Spleen (tissue), 11 donors: ENCODE results near the gene PSMG4. TPM values are rescaled to one million over a fixed set of nuclear protein-coding genes. Genes with fewer than 3 reads are reported as not detected.

ENCODE experiments used
- DNase-seq: peaks from one replicate; pipeline ENCODE4 v3.0.0-alpha.2; 2020
- H3K27ac ChIP-seq, 8 donors: fragments of 200-600 bp; sonication (generic) in 7 of 8; 1 replicate in 4 of 8; 2 replicates in 4 of 8; pipeline versions ENCODE4 v1.5.0 to v1.8.0; 2016 to 2021; ENCODE audit warnings: inconsistent platforms in 4 of 8, mild to moderate bottlenecking in 4 of 8, moderate library complexity in 1 of 8
- H3K27me3 ChIP-seq, 7 donors: fragments of 200-600 bp; sonication (generic) in 6 of 7; replicated peaks in 1 of 7; 1 replicate in 4 of 7; 2 replicates in 3 of 7; pipeline versions ENCODE4 v1.5.0 to v1.8.0; 2016 to 2021; ENCODE audit warnings: inconsistent platforms in 3 of 7, mild to moderate bottlenecking in 1 of 7
- H3K36me3 ChIP-seq, 6 donors: fragments of 200-600 bp; sonication (generic) in 5 of 6; 1 replicate in 4 of 6; 2 replicates in 2 of 6; pipeline versions ENCODE4 v1.5.0 to v1.8.0; 2016 to 2021; ENCODE audit warnings: inconsistent platforms in 2 of 6
- H3K4me1 ChIP-seq, 6 donors: fragments of 200-600 bp; sonication (generic) in 5 of 6; 1 replicate in 3 of 6; 2 replicates in 3 of 6; pipeline versions ENCODE4 v1.5.0 to v1.8.0; 2016 to 2021; ENCODE audit warnings: inconsistent platforms in 3 of 6
- H3K4me3 ChIP-seq, 8 donors: fragments of 200-600 bp; sonication (generic) in 7 of 8; 1 replicate in 4 of 8; 2 replicates in 4 of 8; pipeline versions ENCODE4 v1.5.0 to v1.8.0; 2016 to 2021; ENCODE audit warnings: inconsistent platforms in 4 of 8, mild to moderate bottlenecking in 4 of 8, moderate library complexity in 2 of 8
- H3K9me3 ChIP-seq, 8 donors: fragments of 200-600 bp; sonication (generic) in 7 of 8; 1 replicate in 4 of 8; 2 replicates in 4 of 8; pipeline versions ENCODE4 v1.5.0 to v1.8.0; 2016 to 2021; ENCODE audit warnings: inconsistent platforms in 4 of 8
- POLR2A ChIP-seq, 3 donors: fragments of 450-650 bp; IDR thresholded peaks; one replicate each; pipeline ENCODE4 v1.5.1; 2017; ENCODE audit warnings: antibody characterized with exemption in 3 of 3, mild to moderate bottlenecking in 1 of 3
- POLR2AphosphoS5 ChIP-seq, 3 donors: sonication (generic); formaldehyde crosslinking; IDR thresholded peaks; one replicate each; pipeline ENCODE4 v1.5.1; 2017; ENCODE audit warnings: antibody characterized with exemption in 3 of 3
- whole genome bisulfite sequencing, 5 donors: extraction: QIAGEN DNeasy Blood & Tissue Kit in 3 of 5; methylation state at CpG; one replicate each; pipeline versions ENCODE4 v1.1.5 to v1.1.7; 2013 to 2018; 5-methylcytosine and 5-hydroxymethylcytosine counted together
- intact Hi-C: fragments of 100-400 bp; cut with DNase I; formaldehyde crosslinking; loops from one replicate; pipeline ENCODE4 v1.15.0; 2023; ENCODE audit warnings: low total_unique reads
- polyA plus RNA-seq, 3 donors: library from polyadenylated mRNA; stranded (reverse); fragments of 200-250 nt; gene quantifications; one replicate each; pipeline ENCODE4 v1.2.1, GENCODE V29; 2013
- total RNA-seq, 7 donors: library from RNA; depleted of rRNA in 3 of 7; stranded (reverse); fragments of >200 nt in 3 of 7; fragmentation: NEBNext Ultra II Directional in 4 of 7; extraction: Animal tissue kit (Norgen Biotek cat#: 25700) in 4 of 7; gene quantifications; one replicate each; pipeline versions ENCODE4 v1.1.0 to v1.2.1, GENCODE V29; 2016 to 2021
- TF ChIP-seq, protein P1 (sequence below), 11 experiments: fragments of 200-600 bp in 7 of 11; fragments of 450-650 bp in 4 of 11; sonication (generic) in 4 of 11; IDR thresholded peaks in 8 of 11; conservative IDR thresholded peaks in 3 of 11; 1 replicate in 7 of 11; 2 replicates in 4 of 11; pipeline versions ENCODE4 v1.4.0 to v1.8.0; 2016 to 2021; ENCODE audit warnings: antibody characterized with exemption in 11 of 11, inconsistent platforms in 4 of 11, mild to moderate bottlenecking in 1 of 11
- donor health status: healthy with polysubstance abuse.
- donor health status: DM: no; HTN: no; CAD: no; lungs with moderate emphysema.
- donor health status: DM: no; HTN: no; CAD: no.
- donor health status: Bipolar disorder and iron deficiency.
- donor health status: healthy.
- donor health status: DM: no; HTN: no; CAD: no.
- donor health status: DM: yes; HTN: yes; CAD: no.

The PSMG4 gene
- total and polyA plus RNA-seq, 10 donors: 12.1 to 41.6 (median 18.5) TPM

DNA sequence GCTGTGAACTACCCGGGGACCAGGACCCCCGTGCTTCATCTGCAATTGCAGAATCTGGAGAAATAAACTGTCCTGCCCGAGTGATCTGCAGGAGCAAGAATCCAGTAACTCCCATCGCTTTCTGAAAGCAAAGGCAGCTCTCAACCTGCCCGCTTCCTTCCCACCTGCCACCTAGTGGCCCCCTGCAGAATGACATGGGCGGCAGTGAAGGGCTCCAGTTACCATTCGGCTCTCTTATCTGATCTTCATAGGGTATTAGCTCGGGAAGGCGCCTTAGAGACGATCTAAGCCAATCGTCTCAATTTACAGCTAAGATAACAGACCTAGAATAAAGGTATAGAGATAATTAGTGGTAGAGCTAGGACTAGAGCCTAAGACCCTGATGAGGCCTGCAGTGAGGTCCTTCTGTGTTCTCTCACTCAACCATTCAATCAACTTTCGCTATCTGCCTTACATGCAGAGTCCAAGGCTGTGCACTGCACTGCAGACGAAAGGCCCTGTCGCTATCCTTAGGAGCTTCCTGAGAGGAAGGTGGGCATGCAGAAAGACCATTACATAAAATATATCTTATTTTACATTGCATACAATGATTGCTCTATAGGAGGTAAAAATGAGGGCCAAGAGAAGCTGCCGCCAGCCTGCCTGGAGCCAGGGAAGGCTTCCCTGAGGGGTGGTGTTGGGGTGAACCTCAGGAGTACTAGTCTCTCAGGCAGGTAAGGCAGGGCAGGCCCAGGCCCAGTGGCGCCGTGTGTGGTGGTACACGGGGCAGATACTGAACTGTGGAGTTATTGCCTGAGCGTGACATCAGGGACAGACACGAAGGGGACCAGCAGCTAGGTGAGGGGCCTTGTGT, 7.1 kb upstream of the PSMG4 start:
- Histone ChIP-seq H3K9me3 (peaks cover 0 to 4% (median 0%) of the 10 kb centered on the region in 8 donors), H3K27ac (no peak overlapping the region), H3K4me1 (peaks cover 7 to 14% (median 9%) of the 10 kb centered on the region in 6 donors), H3K4me3 (peak overlapping the region in 2 of 8 donors; percentile 4 to 25), H3K36me3 (no peaks in the 10 kb centered on the region), H3K27me3 (peaks cover 0 to 45% (median 15%) of the 10 kb centered on the region in 7 donors)
- WGBS, 5 donors: 35 to 39% (median 37%) methylated on average over 20 of the region's 20 CpGs
- TF ChIP-seq POLR2AphosphoS5 (IDR thresholded peaks at IDR 0.05) (peak in 2 of 3 donors; percentile 16 to 30), POLR2A (IDR thresholded peaks at IDR 0.05) (no peak)
- TF ChIP-seq, protein P1, sequence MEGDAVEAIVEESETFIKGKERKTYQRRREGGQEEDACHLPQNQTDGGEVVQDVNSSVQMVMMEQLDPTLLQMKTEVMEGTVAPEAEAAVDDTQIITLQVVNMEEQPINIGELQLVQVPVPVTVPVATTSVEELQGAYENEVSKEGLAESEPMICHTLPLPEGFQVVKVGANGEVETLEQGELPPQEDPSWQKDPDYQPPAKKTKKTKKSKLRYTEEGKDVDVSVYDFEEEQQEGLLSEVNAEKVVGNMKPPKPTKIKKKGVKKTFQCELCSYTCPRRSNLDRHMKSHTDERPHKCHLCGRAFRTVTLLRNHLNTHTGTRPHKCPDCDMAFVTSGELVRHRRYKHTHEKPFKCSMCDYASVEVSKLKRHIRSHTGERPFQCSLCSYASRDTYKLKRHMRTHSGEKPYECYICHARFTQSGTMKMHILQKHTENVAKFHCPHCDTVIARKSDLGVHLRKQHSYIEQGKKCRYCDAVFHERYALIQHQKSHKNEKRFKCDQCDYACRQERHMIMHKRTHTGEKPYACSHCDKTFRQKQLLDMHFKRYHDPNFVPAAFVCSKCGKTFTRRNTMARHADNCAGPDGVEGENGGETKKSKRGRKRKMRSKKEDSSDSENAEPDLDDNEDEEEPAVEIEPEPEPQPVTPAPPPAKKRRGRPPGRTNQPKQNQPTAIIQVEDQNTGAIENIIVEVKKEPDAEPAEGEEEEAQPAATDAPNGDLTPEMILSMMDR (IDR thresholded peaks at IDR 0.05 in 8 of 11, conservative IDR thresholded peaks at IDR 0.05 in 3 of 11): peak; percentile 92 to 98 (median 96)
- intact Hi-C loops: loop anchor here (5.0 to 10.0 kb wide), 2 partner anchors 87 to 124 kb away; no protein-coding TSS in a partner anchor
- DNase-seq: peak; percentile 92

DNA sequence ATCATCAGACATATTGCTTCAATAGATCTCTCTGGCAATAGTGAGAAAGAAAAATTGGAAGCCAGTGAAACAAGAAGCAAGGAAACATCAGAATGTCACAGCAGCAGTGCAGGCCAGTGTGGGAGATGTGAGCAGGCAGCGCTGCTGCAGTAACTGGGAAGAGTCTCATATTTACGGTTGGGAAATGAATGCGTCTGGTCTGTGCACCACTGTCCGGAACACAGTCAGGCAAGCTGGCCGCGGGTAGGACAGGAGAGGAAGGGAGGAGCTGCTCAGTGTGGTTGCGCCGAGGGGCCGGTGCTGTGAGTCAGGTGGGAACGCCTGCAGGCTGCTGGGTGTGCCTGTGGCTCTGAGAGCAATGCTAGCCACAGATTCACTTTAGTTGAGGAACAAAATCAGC, 6.4 kb upstream of the PSMG4 start:
- Histone ChIP-seq H3K4me1 (peaks cover 7 to 14% (median 9%) of the 10 kb centered on the region in 6 donors), H3K36me3 (no peaks in the 10 kb centered on the region), H3K27ac (no peak overlapping the region), H3K27me3 (peaks cover 0 to 39% (median 14%) of the 10 kb centered on the region in 7 donors), H3K9me3 (peaks cover 0 to 4% (median 0%) of the 10 kb centered on the region in 8 donors), H3K4me3 (no peak overlapping the region)
- DNase-seq: no peak
- TF ChIP-seq POLR2A (IDR thresholded peaks at IDR 0.05) (no peak), POLR2AphosphoS5 (IDR thresholded peaks at IDR 0.05) (no peak)
- TF ChIP-seq, protein P1 (IDR thresholded peaks at IDR 0.05 in 8 of 11, conservative IDR thresholded peaks at IDR 0.05 in 3 of 11): no peak
- intact Hi-C loops: loop anchor here (5.0 to 10.0 kb wide), 2 partner anchors 88 to 125 kb away; no protein-coding TSS in a partner anchor
- WGBS, 5 donors: 79 to 89% (median 87%) methylated on average over 10 of the region's 10 CpGs

GRCh38 chr6:3252861-3253596, 5.7 kb upstream of the PSMG4 start:
- WGBS, 5 donors: 89 to 94% (median 94%) methylated on average over 21 to 22 of the region's 22 CpGs
- Histone ChIP-seq H3K4me1 (peaks cover 7 to 14% (median 9%) of the 10 kb centered on the region in 6 donors), H3K9me3 (peaks cover 0 to 4% (median 0%) of the 10 kb centered on the region in 8 donors), H3K36me3 (no peaks in the 10 kb centered on the region), H3K27ac (no peak overlapping the region), H3K27me3 (peaks cover 0 to 32% (median 7%) of the 10 kb centered on the region in 7 donors), H3K4me3 (no peak overlapping the region)
- no peak for DNase-seq
- intact Hi-C loops: loop anchor here (5.0 to 10.0 kb wide), 2 partner anchors 88 to 126 kb away; no protein-coding TSS in a partner anchor
- TF ChIP-seq, protein P1 (IDR thresholded peaks at IDR 0.05 in 8 of 11, conservative IDR thresholded peaks at IDR 0.05 in 3 of 11): no peak
- no peak for TF ChIP-seq POLR2A (IDR thresholded peaks at IDR 0.05)
- no peak for TF ChIP-seq POLR2AphosphoS5 (IDR thresholded peaks at IDR 0.05)
